Endothelial cell of umbilical vein (primary cell): Measurements from ENCODE around the gene TYR. TPM values are rescaled to one million over a fixed set of nuclear protein-coding genes. Genes with fewer than 3 reads are reported as not detected.

ENCODE experiments used
- BruUV-seq: library from RNA; stranded (reverse); fragments of 400-500 nt; replicated peaks from 2 replicates; lab custom pipeline; 2021; lab: Mats Ljungman, UMichigan
- CTCF ChIA-PET: fragments of 300-600, 350-600 bp; sonication (Branson Sonifier 250); formaldehyde crosslinking; loops from one replicate; lab custom pipeline; 2021; ENCODE audit warnings: antibody characterized with exemption, inconsistent platforms; lab: Charles Lee
- POLR2A ChIA-PET: fragments of 300-600, 350-600 bp; sonication (Branson Sonifier 250); formaldehyde crosslinking; loops from one replicate; lab custom pipeline; 2021; ENCODE audit warnings: antibody characterized with exemption, inconsistent platforms; lab: Charles Lee
- DNase-seq: peaks from one replicate; pipeline ENCODE4 v3.0.0-alpha.2; 2011; ENCODE audit warnings: low read depth, low spot score
- FAIRE-seq: peaks from 2 replicates; lab custom pipeline; 2011; peaks lifted over from hg19 to GRCh38; lab: Jason Lieb, UNC
- H2AFZ ChIP-seq: 2 replicates; pipeline ENCODE4 v1.6.0; 2012; ENCODE audit warnings: low read depth, low read length, control low read depth, inconsistent platforms
- H3K27ac ChIP-seq: 2 replicates; pipeline ENCODE4 v1.5.1; 2011; ENCODE audit warnings: low read depth, mild to moderate bottlenecking, control low read depth, low read length, moderate library complexity; ENCODE audit not compliant: insufficient read depth
- H3K27me3 ChIP-seq, 2 experiments: 2 replicates each; pipeline versions ENCODE4 v1.6.0 to v1.6.1; 2011; ENCODE audit warnings: low read length in 2 of 2, mixed read lengths in 1 of 2; ENCODE audit not compliant: control insufficient read depth in 2 of 2, insufficient read depth in 2 of 2
- H3K36me3 ChIP-seq, 2 experiments: 2 replicates in 1 of 2; 3 replicates in 1 of 2; pipeline ENCODE4 v1.5.1; 2011; ENCODE audit warnings: low read length in 2 of 2, mild to moderate bottlenecking in 1 of 2, moderate library complexity in 1 of 2; ENCODE audit not compliant: control insufficient read depth in 2 of 2, insufficient read depth in 2 of 2; ENCODE audit errors: extremely low read depth in 1 of 2
- H3K4me1 ChIP-seq: 3 replicates; pipeline ENCODE4 v1.5.1; 2011; ENCODE audit warnings: mild to moderate bottlenecking, low read length; ENCODE audit not compliant: control insufficient read depth, insufficient read depth; ENCODE audit errors: extremely low read depth
- H3K4me2 ChIP-seq: 2 replicates; pipeline ENCODE4 v1.6.1; 2011; ENCODE audit warnings: low read length, control low read depth, mixed read lengths; ENCODE audit not compliant: insufficient read depth
- H3K4me3 ChIP-seq, 3 experiments: fragments of 200-600 bp in 1 of 3; sonication (generic), shearing (Covaris generic) in 1 of 3; replicated peaks in 1 of 3; 2 replicates each; pipeline ENCODE4 v1.5.1; 2011 to 2016; ENCODE audit warnings: control low read depth in 3 of 3, low read length in 3 of 3, mild to moderate bottlenecking in 2 of 3, inconsistent platforms in 1 of 3, low read depth in 1 of 3, moderate library complexity in 1 of 3; ENCODE audit not compliant: insufficient read depth in 1 of 3
- H3K79me2 ChIP-seq: 2 replicates; pipeline ENCODE4 v1.6.0; 2012; ENCODE audit warnings: low read length, inconsistent platforms; ENCODE audit not compliant: control insufficient read depth, insufficient read depth
- H3K9ac ChIP-seq: replicated peaks from 2 replicates; pipeline ENCODE3; 2011; ENCODE audit warnings: low read length, control low read depth; ENCODE audit not compliant: insufficient read depth; ENCODE audit errors: extremely low read depth
- H3K9me1 ChIP-seq: replicated peaks from 3 replicates; pipeline ENCODE4 v1.6.0; 2011; ENCODE audit warnings: mild to moderate bottlenecking, low read length; ENCODE audit not compliant: control insufficient read depth, insufficient read depth; ENCODE audit errors: extremely low read depth
- H3K9me3 ChIP-seq: replicated peaks from 2 replicates; pipeline ENCODE4 v1.5.1; 2012; ENCODE audit warnings: low read length, inconsistent platforms; ENCODE audit not compliant: control insufficient read depth, insufficient read depth
- H4K20me1 ChIP-seq: replicated peaks from 2 replicates; pipeline ENCODE3; 2011; ENCODE audit warnings: mild to moderate bottlenecking, low read length; ENCODE audit not compliant: control insufficient read depth, insufficient read depth; ENCODE audit errors: extremely low read depth
- EZH2 ChIP-seq: IDR thresholded peaks from 2 replicates; pipeline ENCODE4 v1.6.1; 2012; ENCODE audit warnings: borderline replicate concordance, low read depth, mild to moderate bottlenecking, moderate library complexity, low read length, inconsistent platforms; ENCODE audit not compliant: severe bottlenecking
- FOS ChIP-seq: IDR thresholded peaks from 2 replicates; pipeline ENCODE4 v1.6.1; 2011; ENCODE audit warnings: mild to moderate bottlenecking, low read length, moderate library complexity, borderline replicate concordance; ENCODE audit not compliant: insufficient read depth
- GATA2 ChIP-seq: IDR thresholded peaks from 2 replicates; pipeline ENCODE4 v1.7.0; 2011; ENCODE audit warnings: low read depth, mild to moderate bottlenecking, moderate library complexity, mixed read lengths, low read length; ENCODE audit not compliant: insufficient read length, insufficient read depth
- JUN ChIP-seq: IDR thresholded peaks from 2 replicates; pipeline ENCODE4 v1.6.1; 2011; ENCODE audit warnings: borderline replicate concordance, low read depth; ENCODE audit not compliant: insufficient read length, insufficient read depth
- MYC ChIP-seq: IDR thresholded peaks from one replicate; pipeline ENCODE4 v1.6.1; 2011; ENCODE audit warnings: mild to moderate bottlenecking, low read depth, low read length
- POLR2A ChIP-seq: IDR thresholded peaks from 2 replicates; pipeline ENCODE4 v1.6.1; 2012; ENCODE audit warnings: low read depth, mild to moderate bottlenecking, control low read depth, low read length
- POLR2AphosphoS5 ChIP-seq: IDR thresholded peaks from 2 replicates; pipeline ENCODE4 v1.6.1; 2012; ENCODE audit warnings: low read depth, mild to moderate bottlenecking, control low read depth, low read length, moderate library complexity; ENCODE audit not compliant: insufficient read depth
- dilution Hi-C: fragments of 300-500 bp; cut with MboI; formaldehyde crosslinking; loops from one replicate; pipeline ENCODE4 v1.15.0; 2019; ENCODE audit warnings: low sequenced_read_pairs; ENCODE audit not compliant: extremely low pct_ligation_motif_present
- intact Hi-C: fragments of 100-400 bp; cut with micrococcal nuclease; formaldehyde crosslinking; loops from one replicate; pipeline ENCODE4 v1.10.0; 2022
- polyA plus RNA-seq, 4 experiments: library from polyadenylated mRNA; depleted of rRNA in 3 of 4; stranded (reverse) in 3 of 4; unstranded in 1 of 4; fragments of >200 nt; gene quantifications; 2 replicates each; pipeline versions ENCODE4 v1.2.1 to v1.2.3, GENCODE V29; 2011 to 2012; ENCODE audit warnings: missing spikeins in 1 of 4
- total RNA-seq: library from RNA; stranded (reverse); gene quantifications from 2 replicates; pipeline ENCODE4 v1.2.3, GENCODE V29; 2021
- TF ChIP-seq, protein P1 (sequence below), 2 donors: IDR thresholded peaks; 1 replicate in 1 of 2; 2 replicates in 1 of 2; pipeline ENCODE4 v1.5.1; 2011; ENCODE audit warnings: low read length in 2 of 2, mild to moderate bottlenecking in 2 of 2, moderate library complexity in 2 of 2, control low read depth in 1 of 2, inconsistent platforms in 1 of 2, low read depth in 1 of 2; ENCODE audit not compliant: insufficient read depth in 1 of 2; ENCODE audit errors: extremely low read depth in 1 of 2
- TF ChIP-seq, protein P2 (sequence below): IDR thresholded peaks from 2 replicates; pipeline ENCODE4 v1.6.1; 2011; ENCODE audit not compliant: insufficient read depth, insufficient read length

Gene TYR
- total and polyA plus RNA-seq, 2 donors (not counting 3 experiments of a cell fraction or from before 2014, with no cell fraction given), result not detected

DNA sequence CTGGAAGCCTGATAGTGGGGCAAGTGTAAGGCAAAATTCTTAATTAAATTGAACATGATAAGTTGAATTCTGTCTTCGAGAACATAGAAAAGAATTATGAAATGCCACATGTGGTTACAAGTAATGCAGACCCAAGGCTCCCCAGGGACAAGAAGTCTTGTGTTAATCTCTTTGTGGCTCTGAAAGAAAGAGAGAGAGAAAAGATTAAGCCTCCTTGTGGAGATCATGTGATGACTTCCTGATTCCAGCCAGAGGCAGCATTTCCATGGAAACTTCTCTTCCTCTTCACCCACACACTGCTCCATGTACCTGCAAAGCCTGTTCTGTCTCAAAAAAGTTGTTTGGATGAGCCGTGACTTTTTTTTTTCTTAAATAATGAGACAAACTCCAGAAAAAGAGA, 1.9 kb upstream of the TYR start:
- no peaks in the 10 kb centered on the region for H3K36me3 ChIP-seq
- no peak for FAIRE-seq
- H2AFZ ChIP-seq, result no peak overlapping the region
- no TSS peak for BruUV-seq
- H3K4me2 ChIP-seq, result no peak overlapping the region
- dilution Hi-C loops, result no loop called here
- H4K20me1 ChIP-seq, result no peaks in the 10 kb centered on the region
- no peaks in the 10 kb centered on the region for H3K9me3 ChIP-seq
- DNase-seq, result no peak
- no peak overlapping the region for H3K27ac ChIP-seq
- H3K4me1 ChIP-seq, result no peaks in the 10 kb centered on the region
- TF ChIP-seq POLR2A (no peak), POLR2AphosphoS5 (no peak), GATA2 (no peak), JUN (no peak), FOS (no peak)
- H3K27me3 ChIP-seq, result no peaks in the 10 kb centered on the region
- intact Hi-C loops, result no loop called here
- ChIA-PET CTCF (no interaction called here), POLR2A (interaction anchor here (0.7 kb wide), 1 partner anchor 282 kb away, joined by 3 read pairs; no protein-coding TSS in a partner anchor)
- H3K9me1 ChIP-seq, result no peaks in the 10 kb centered on the region
- no peak overlapping the region for H3K4me3 ChIP-seq
- H3K9ac ChIP-seq, result no peak overlapping the region
- H3K79me2 ChIP-seq, result no peaks in the 10 kb centered on the region

DNA sequence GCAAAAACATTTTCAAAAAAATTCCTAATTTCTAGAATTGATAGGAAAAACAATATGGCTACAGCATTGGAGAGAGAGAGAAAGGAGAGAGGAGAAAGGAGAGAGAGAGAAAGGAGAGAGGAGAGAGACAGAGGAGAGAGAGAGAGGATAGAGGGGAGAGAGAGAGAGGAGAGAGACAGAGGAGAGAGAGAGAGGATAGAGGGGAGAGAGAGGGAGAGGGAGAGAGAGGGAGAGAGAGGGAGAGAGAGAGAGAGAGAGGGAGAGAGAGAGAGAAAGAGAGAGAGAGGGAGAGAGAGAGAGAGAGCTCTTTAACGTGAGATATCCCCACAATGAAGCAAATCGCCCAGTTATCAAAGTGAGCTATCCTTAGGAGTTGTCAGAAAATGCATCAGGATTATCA, 737 bp upstream of the TYR start:
- DNase-seq (no peak), FAIRE-seq (no peak)
- TF ChIP-seq EZH2, result no peak
- TF ChIP-seq FOS, result no peak
- TF ChIP-seq POLR2A, result no peak
- TF ChIP-seq, protein P1, sequence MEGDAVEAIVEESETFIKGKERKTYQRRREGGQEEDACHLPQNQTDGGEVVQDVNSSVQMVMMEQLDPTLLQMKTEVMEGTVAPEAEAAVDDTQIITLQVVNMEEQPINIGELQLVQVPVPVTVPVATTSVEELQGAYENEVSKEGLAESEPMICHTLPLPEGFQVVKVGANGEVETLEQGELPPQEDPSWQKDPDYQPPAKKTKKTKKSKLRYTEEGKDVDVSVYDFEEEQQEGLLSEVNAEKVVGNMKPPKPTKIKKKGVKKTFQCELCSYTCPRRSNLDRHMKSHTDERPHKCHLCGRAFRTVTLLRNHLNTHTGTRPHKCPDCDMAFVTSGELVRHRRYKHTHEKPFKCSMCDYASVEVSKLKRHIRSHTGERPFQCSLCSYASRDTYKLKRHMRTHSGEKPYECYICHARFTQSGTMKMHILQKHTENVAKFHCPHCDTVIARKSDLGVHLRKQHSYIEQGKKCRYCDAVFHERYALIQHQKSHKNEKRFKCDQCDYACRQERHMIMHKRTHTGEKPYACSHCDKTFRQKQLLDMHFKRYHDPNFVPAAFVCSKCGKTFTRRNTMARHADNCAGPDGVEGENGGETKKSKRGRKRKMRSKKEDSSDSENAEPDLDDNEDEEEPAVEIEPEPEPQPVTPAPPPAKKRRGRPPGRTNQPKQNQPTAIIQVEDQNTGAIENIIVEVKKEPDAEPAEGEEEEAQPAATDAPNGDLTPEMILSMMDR (IDR thresholded peaks at IDR 0.05; ENCODE audit: extremely low read depth in 1 of 2, insufficient read depth in 1 of 2, low read depth in 1 of 2, low read length in 2 of 2), result no peak
- TF ChIP-seq POLR2AphosphoS5, result no peak
- no peak for TF ChIP-seq GATA2
- TF ChIP-seq JUN, result no peak
- TF ChIP-seq MYC, result no peak
- TF ChIP-seq, protein P2, sequence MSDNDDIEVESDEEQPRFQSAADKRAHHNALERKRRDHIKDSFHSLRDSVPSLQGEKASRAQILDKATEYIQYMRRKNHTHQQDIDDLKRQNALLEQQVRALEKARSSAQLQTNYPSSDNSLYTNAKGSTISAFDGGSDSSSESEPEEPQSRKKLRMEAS, result no peak
- no peak overlapping the region for H3K27ac ChIP-seq
- H3K4me3 ChIP-seq, result no peak overlapping the region
- H2AFZ ChIP-seq, result no peak overlapping the region
- H3K9ac ChIP-seq, result no peak overlapping the region
- H3K4me2 ChIP-seq, result no peak overlapping the region
- H3K27me3 ChIP-seq, result no peaks in the 10 kb centered on the region
- H3K36me3 ChIP-seq, result no peaks in the 10 kb centered on the region
- ChIA-PET CTCF (no interaction called here), POLR2A (no interaction called here)
- intact Hi-C loops (no loop called here), dilution Hi-C loops (no loop called here)
- no peaks in the 10 kb centered on the region for H3K9me3 ChIP-seq
- BruUV-seq, result no TSS peak
- no peaks in the 10 kb centered on the region for H3K79me2 ChIP-seq
- H3K9me1 ChIP-seq, result no peaks in the 10 kb centered on the region
- H4K20me1 ChIP-seq, result no peaks in the 10 kb centered on the region
- H3K4me1 ChIP-seq, result no peaks in the 10 kb centered on the region
